Left ventricle myocardium inferior (tissue), 1 donor: ENCODE measurements around the gene TUB. TPM values are rescaled to one million over a fixed set of nuclear protein-coding genes. Genes with fewer than 3 reads are reported as not detected.

Experiments used
- DNase-seq: peaks from one replicate; pipeline ENCODE4 v3.0.0-alpha.2; 2020
- H3K27ac ChIP-seq: fragments of 200-600 bp; replicated peaks from 2 replicates; pipeline ENCODE4 v1.8.0; 2021
- H3K27me3 ChIP-seq: fragments of 200-600 bp; 2 replicates; pipeline ENCODE4 v1.8.0; 2021; ENCODE audit warnings: low read depth
- H3K36me3 ChIP-seq: fragments of 200-600 bp; 2 replicates; pipeline ENCODE4 v1.8.0; 2021
- H3K4me1 ChIP-seq: fragments of 200-600 bp; 2 replicates; pipeline ENCODE4 v1.8.0; 2021
- H3K4me3 ChIP-seq: fragments of 200-600 bp; 2 replicates; pipeline ENCODE4 v1.8.0; 2021; ENCODE audit warnings: mild to moderate bottlenecking, moderate library complexity
- H3K9me3 ChIP-seq: fragments of 200-600 bp; replicated peaks from 2 replicates; pipeline ENCODE4 v1.8.0; 2021
- CTCF ChIP-seq: fragments of 200-600 bp; IDR thresholded peaks from 2 replicates; pipeline ENCODE4 v1.8.0; 2021; ENCODE audit warnings: antibody characterized with exemption, mild to moderate bottlenecking, borderline replicate concordance
- intact Hi-C: fragments of 100-400 bp; cut with micrococcal nuclease; formaldehyde crosslinking; loops from one replicate; pipeline ENCODE4 v1.11.0; 2022
- total RNA-seq: library from RNA; stranded (reverse); fragmentation: NEBNext Ultra II Directional; extraction: Animal tissue kit (Norgen Biotek cat#: 25700); gene quantifications from one replicate; pipeline ENCODE4 v1.2.1, GENCODE V29; 2021
- donor health status: DM: no; HTN: yes; CAD: no; lungs with severe emphysema.

Gene TUB
- total RNA-seq, 1 donor from 2014 or later: 22.8 TPM

DNA sequence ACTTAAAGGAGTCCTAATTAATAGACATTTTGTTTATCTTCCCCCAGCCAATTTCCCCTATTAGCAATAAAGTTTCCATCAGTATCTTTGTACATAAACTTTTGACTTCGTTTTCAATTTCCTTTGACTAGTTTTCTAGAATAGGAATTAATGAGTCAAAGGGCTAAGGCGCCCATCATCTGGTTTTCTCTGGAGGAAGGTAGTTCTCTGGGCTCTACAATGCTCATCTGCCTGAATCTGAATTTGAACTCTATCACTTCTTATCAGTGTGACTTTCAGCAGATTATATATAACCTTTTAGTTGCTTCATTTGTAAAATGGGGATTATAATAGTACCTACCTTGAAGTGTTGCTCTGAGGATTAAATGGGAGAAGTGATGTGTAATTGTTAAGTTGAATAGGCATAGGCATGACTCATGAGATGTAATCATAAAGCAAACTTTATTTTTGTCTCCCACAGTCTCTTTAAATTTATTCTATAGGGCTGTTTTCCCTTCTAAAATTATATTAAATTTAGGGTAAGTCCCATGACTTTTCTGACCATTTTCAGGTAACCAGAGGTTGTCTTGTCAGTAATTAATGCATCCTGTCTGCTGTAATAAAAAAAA, 5.8 kb upstream of the TUB start:
- no peak for TF ChIP-seq CTCF
- intact Hi-C loops: loop anchor here (10.0 kb wide), 1 partner anchor 50 kb away; no protein-coding TSS in a partner anchor
- peaks cover 4% of the 10 kb centered on the region for H3K4me1 ChIP-seq

DNA sequence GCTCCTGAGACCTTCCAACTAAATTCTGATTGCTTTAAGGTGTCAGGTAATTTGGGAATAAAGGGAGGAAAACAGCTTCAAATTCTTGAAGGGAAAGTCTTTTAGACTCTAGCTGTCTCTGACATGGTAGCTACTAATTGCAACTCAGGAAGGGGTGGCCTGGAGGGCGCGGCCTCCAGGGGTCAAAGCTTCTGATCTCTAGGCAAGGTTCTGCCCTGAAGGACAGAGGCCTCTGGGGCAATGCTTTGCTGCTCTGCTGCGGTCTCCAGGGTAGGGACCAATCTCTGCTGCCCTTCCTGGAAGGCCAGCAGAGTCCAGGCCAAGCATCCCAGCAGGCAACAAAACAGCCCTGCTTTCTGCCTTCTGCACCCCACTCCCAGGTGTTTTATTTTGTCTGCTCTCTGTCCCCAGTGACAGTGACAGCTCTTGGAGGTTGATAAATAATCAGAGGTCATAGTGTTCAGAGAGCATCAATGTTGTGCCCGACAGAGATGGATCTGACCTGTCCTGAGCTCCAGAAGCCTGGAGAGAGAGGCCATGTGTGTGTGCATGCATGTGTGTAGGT, 1.8 kb upstream of the TUB start:
- Histone ChIP-seq H3K4me3 (no peak overlapping the region), H3K27ac (no peak overlapping the region), H3K36me3 (no peaks in the 10 kb centered on the region), H3K4me1 (peaks cover 34% of the 10 kb centered on the region), H3K9me3 (no peaks in the 10 kb centered on the region), H3K27me3 (peaks cover 7% of the 10 kb centered on the region)
- no peak for TF ChIP-seq CTCF
- intact Hi-C loops: loop anchor here (10.0 kb wide), 1 partner anchor 54 kb away; no protein-coding TSS in a partner anchor
- no peak for DNase-seq

More for the DNA sequence above, 5.8 kb upstream of the TUB start:
- H3K9me3 ChIP-seq: no peaks in the 10 kb centered on the region
- no peak for DNase-seq
- H3K27me3 ChIP-seq: no peaks in the 10 kb centered on the region
- H3K27ac ChIP-seq: no peak overlapping the region
- H3K4me3 ChIP-seq: no peak overlapping the region
- no peaks in the 10 kb centered on the region for H3K36me3 ChIP-seq

- Histone ChIP-seq H3K36me3 (no peaks in the 10 kb centered on the region), H3K4me3 (peak overlapping the region; percentile 73), H3K4me1 (peaks cover 44% of the 10 kb centered on the region), H3K9me3 (no peaks in the 10 kb centered on the region), H3K27ac (no peak overlapping the region), H3K27me3 (peaks cover 7% of the 10 kb centered on the region)
- TF ChIP-seq CTCF: no peak
- no peak for DNase-seq
- intact Hi-C loops: no loop called here
Measured at GRCh38 chr11:8080069-8080670, 841 bp upstream of the TUB start.

DNA sequence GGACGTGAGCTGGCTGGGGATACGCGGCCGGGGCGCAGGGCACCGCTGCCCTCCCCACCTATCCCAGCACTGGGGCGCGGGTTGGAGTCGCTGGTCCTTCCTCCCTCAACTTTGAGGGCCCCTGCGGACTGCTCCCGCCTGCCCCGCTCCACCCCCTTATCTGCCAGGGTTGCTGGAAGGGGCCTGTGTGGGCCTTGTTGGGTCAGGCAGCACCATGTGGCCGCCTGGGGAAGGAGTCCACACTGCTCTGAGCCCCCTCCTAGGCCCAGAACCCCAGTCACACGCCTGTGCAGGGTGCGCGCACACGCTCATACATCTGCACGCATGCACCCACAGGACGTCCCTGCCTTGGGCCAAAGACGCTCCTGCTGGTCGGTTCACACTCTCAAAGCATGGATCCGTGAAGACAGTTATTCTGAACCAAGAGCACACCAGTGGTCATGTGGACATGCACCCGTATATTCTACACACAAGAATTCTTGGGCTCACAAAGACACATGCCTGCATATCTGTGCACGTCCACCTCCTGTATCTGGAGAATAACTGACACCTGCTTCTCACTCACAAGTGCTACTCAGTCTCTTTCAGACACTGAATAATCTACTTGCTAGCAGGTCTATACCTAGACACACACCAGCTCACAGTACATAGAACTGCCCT, 710 bp downstream of the TUB start:
- no peak for TF ChIP-seq CTCF
- intact Hi-C loops: no loop called here
- peaks cover 60% of the 10 kb centered on the region for H3K4me1 ChIP-seq

DNA sequence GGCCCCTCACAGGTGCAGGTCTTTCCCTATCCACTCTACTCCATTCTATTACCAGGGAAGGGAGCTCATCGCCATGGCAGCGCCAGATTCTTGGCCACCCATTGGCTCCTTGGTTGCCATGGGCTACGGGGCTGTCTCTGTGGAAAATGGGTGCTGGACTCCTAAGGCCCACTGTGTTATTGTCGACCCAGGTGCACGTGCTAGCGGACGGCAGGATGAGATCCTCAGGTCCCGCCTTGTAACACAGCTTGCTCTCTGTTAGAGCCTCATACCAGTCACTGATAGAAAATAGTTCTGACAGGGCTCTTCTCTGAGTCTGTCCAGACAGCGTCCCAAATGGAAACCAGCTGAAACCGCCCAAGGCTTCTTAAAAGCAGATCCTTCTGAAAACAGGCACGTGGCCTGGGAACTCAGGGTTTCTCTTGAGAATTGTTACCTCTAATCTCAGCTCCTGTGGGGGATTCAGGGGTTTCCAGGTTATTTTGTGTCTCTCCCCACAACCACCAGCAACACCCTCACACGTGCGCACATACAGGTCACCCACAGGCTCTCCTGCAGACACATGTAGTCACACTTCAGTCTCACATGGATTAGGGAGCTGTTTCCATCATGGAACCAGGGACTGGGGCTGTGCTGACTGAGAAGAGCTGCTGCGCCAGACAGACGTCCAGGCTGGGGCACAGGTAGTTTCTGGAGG, 1.5 kb downstream of the TUB start:
- Histone ChIP-seq H3K27me3 (peaks cover 7% of the 10 kb centered on the region), H3K4me1 (peaks cover 68% of the 10 kb centered on the region), H3K4me3 (peak overlapping the region; percentile 73), H3K9me3 (no peaks in the 10 kb centered on the region), H3K27ac (peak overlapping the region; percentile 42), H3K36me3 (no peaks in the 10 kb centered on the region)
- DNase-seq: no peak
- intact Hi-C loops: no loop called here
- no peak for TF ChIP-seq CTCF

More for the DNA sequence above, 710 bp downstream of the TUB start:
- Histone ChIP-seq H3K36me3 (no peaks in the 10 kb centered on the region), H3K27ac (peak overlapping the region; percentile 40), H3K9me3 (no peaks in the 10 kb centered on the region), H3K4me3 (peak overlapping the region; percentile 73), H3K27me3 (peaks cover 7% of the 10 kb centered on the region)
- no peak for DNase-seq
